HUES6 (cell line): Measurements from ENCODE around the gene SH3RF1.
A peak's percentile ranks its signal among the peaks of the same experiment; 100 is the strongest.

ENCODE experiments used
- H3K27ac ChIP-seq: 2 replicates; pipeline ENCODE4 v1.7.0; 2013; ENCODE audit warnings: low read depth, mild to moderate bottlenecking, low read length, inconsistent platforms
- H3K27me3 ChIP-seq: 2 replicates; pipeline ENCODE4 v1.6.1; 2013; ENCODE audit warnings: low read length; ENCODE audit not compliant: control insufficient read depth, insufficient read depth
- H3K36me3 ChIP-seq: 2 replicates; pipeline ENCODE4 v1.6.1; 2013; ENCODE audit warnings: low read length; ENCODE audit not compliant: control insufficient read depth, insufficient read depth
- H3K4me1 ChIP-seq: 2 replicates; pipeline ENCODE4 v1.6.1; 2013; ENCODE audit warnings: low read length; ENCODE audit not compliant: control insufficient read depth, insufficient read depth
- H3K4me3 ChIP-seq: 2 replicates; pipeline ENCODE4 v1.5.1; 2013; ENCODE audit warnings: low read depth, low read length
- H3K9ac ChIP-seq: one replicate; pipeline ENCODE4 v1.6.1; 2013; ENCODE audit warnings: mild to moderate bottlenecking, low read length
- H3K9me3 ChIP-seq: 2 replicates; pipeline ENCODE4 v1.6.1; 2013; ENCODE audit warnings: low read depth, low read length; ENCODE audit not compliant: control insufficient read depth, insufficient read depth

The SH3RF1 gene

GRCh38 chr4:169270810-169271691 lies at the start of gene SH3RF1:
SH3RF1 (minus strand) TSS chr4:169270956; CDS start chr4:169269212, 1,744 bp downstream.
- H3K27ac ChIP-seq: peak within 1 kb of the TSS; percentile 67

GRCh38 chr4:169315530-169316343 lies 45.0 kb upstream of the SH3RF1 start:
- Histone ChIP-seq H3K9me3 (no peaks in the 10 kb centered on the region), H3K27me3 (no peaks in the 10 kb centered on the region), H3K4me1 (peaks cover 4% of the 10 kb centered on the region; the same call in 1 of the 2 replicates), H3K27ac (no peak overlapping the region), H3K4me3 (no peak overlapping the region), H3K36me3 (no peaks in the 10 kb centered on the region), H3K9ac (no peak overlapping the region)

More at GRCh38 chr4:169270810-169271691, at the start of gene SH3RF1:
- Histone ChIP-seq H3K9me3 (no peaks in the 10 kb centered on the region), H3K27me3 (peaks cover 14% of the 10 kb centered on the region; the same call in 1 of the 2 replicates), H3K4me1 (peaks cover 39% of the 10 kb centered on the region), H3K9ac (peak within 1 kb of the TSS; percentile 84), H3K36me3 (peaks cover 2% of the 10 kb centered on the region; the same call in 1 of the 2 replicates), H3K4me3 (peak within 1 kb of the TSS; percentile 86)

GRCh38 chr4:169314906-169315305 lies 44.1 kb upstream of the SH3RF1 start:
- no peak overlapping the region for H3K27ac ChIP-seq
- H3K27me3 ChIP-seq: no peaks in the 10 kb centered on the region
- no peak overlapping the region for H3K4me3 ChIP-seq
- no peaks in the 10 kb centered on the region for H3K36me3 ChIP-seq
- H3K4me1 ChIP-seq: peaks cover 4% of the 10 kb centered on the region; the same call in 1 of the 2 replicates
- no peaks in the 10 kb centered on the region for H3K9me3 ChIP-seq
- no peak overlapping the region for H3K9ac ChIP-seq

GRCh38 chr4:169313732-169314131 lies 43.0 kb upstream of the SH3RF1 start:
- no peak overlapping the region for H3K27ac ChIP-seq
- no peaks in the 10 kb centered on the region for H3K36me3 ChIP-seq
- peaks cover under 1% of the 10 kb centered on the region; the same call in 1 of the 2 replicates for H3K9me3 ChIP-seq
- peaks cover 4% of the 10 kb centered on the region; the same call in 1 of the 2 replicates for H3K4me1 ChIP-seq
- no peak overlapping the region for H3K4me3 ChIP-seq
- H3K27me3 ChIP-seq: no peaks in the 10 kb centered on the region
- no peak overlapping the region for H3K9ac ChIP-seq

GRCh38 chr4:169312690-169313422 lies 42.1 kb upstream of the SH3RF1 start:
- Histone ChIP-seq H3K27me3 (no peaks in the 10 kb centered on the region), H3K4me3 (no peak overlapping the region), H3K9me3 (peaks cover 4% of the 10 kb centered on the region; the same call in 1 of the 2 replicates), H3K9ac (no peak overlapping the region), H3K36me3 (no peaks in the 10 kb centered on the region), H3K4me1 (peaks cover 4% of the 10 kb centered on the region; the same call in 1 of the 2 replicates), H3K27ac (no peak overlapping the region)

GRCh38 chr4:169311643-169312365 lies 41.0 kb upstream of the SH3RF1 start:
- no peaks in the 10 kb centered on the region for H3K27me3 ChIP-seq
- no peak overlapping the region for H3K4me3 ChIP-seq
- peaks cover 4% of the 10 kb centered on the region; the same call in 1 of the 2 replicates for H3K9me3 ChIP-seq
- peaks cover 4% of the 10 kb centered on the region; the same call in 1 of the 2 replicates for H3K4me1 ChIP-seq
- H3K36me3 ChIP-seq: no peaks in the 10 kb centered on the region
- H3K27ac ChIP-seq: peak overlapping the region; percentile 68; the same call in 1 of the 2 replicates
- H3K9ac ChIP-seq: no peak overlapping the region

- peaks cover 4% of the 10 kb centered on the region; the same call in 1 of the 2 replicates for H3K9me3 ChIP-seq
- no peaks in the 10 kb centered on the region for H3K36me3 ChIP-seq
- H3K27ac ChIP-seq: no peak overlapping the region
- H3K4me3 ChIP-seq: no peak overlapping the region
- peaks cover 4% of the 10 kb centered on the region; the same call in 1 of the 2 replicates for H3K4me1 ChIP-seq
- no peak overlapping the region for H3K9ac ChIP-seq
- H3K27me3 ChIP-seq: no peaks in the 10 kb centered on the region
These were observed 38.7 kb upstream of the SH3RF1 start for GRCh38 chr4:169309326-169309967.

GRCh38 chr4:169307576-169307975 lies 36.8 kb upstream of the SH3RF1 start:
- Histone ChIP-seq H3K27ac (no peak overlapping the region), H3K27me3 (no peaks in the 10 kb centered on the region), H3K9me3 (peaks cover 4% of the 10 kb centered on the region; the same call in 1 of the 2 replicates), H3K4me1 (peaks cover 4% of the 10 kb centered on the region; the same call in 1 of the 2 replicates), H3K4me3 (no peak overlapping the region), H3K36me3 (no peaks in the 10 kb centered on the region), H3K9ac (no peak overlapping the region)

GRCh38 chr4:169305651-169306050 lies 34.9 kb upstream of the SH3RF1 start:
- Histone ChIP-seq H3K4me3 (no peak overlapping the region), H3K9me3 (peaks cover 4% of the 10 kb centered on the region; the same call in 1 of the 2 replicates), H3K27ac (no peak overlapping the region), H3K4me1 (no peaks in the 10 kb centered on the region), H3K27me3 (no peaks in the 10 kb centered on the region), H3K36me3 (no peaks in the 10 kb centered on the region), H3K9ac (no peak overlapping the region)
